GM12891 (cell line): ENCODE results near the gene PDE4DIP.
A peak's percentile ranks its signal among the peaks of the same experiment; 100 is the strongest.
"Not testable (repeated sequence)": the region's sequence is repeated elsewhere in the genome, so short reads cannot be mapped to it uniquely, and the experiment has no call there.

ENCODE experiments used
- DNase-seq: peaks from one replicate; pipeline ENCODE4 v3.0.0; 2011; ENCODE audit warnings: low spot score; ENCODE audit not compliant: insufficient read length
- FAIRE-seq: peaks from 2 replicates; lab custom pipeline; 2011; peaks lifted over from hg19 to GRCh38; lab: Jason Lieb, UNC

The PDE4DIP gene

DNA sequence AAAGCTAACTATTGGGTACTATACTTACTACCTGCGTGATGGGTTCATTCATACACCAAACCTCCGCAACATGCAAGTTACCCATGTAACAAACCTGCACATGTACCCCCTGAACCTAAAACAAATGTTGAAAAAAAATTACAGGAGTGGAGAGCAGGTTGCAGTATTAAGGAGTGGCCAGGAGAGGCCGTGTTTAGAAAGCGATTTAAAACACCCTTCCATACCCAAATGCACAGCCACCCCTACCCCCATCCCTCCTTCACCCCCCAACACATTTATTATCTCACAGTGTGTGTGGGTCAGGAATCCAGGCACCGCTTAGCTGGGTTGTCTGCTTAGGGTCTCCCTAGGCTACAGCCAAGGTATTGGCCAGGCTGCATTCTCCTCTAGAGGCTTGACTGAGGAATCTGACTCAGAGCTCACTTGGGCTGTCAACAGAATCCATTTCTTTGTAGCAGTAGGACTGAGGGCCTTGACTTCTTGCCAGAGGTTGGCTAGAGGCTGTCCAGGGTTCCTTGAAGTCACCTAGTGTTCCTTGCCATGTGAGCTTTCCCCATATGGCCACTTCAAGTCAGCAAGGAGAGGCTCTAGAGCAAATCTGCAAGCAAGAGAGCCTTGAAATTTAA lies 67.2 kb downstream of the PDE4DIP start:
- not testable (repeated sequence) for FAIRE-seq, DNase-seq

DNA sequence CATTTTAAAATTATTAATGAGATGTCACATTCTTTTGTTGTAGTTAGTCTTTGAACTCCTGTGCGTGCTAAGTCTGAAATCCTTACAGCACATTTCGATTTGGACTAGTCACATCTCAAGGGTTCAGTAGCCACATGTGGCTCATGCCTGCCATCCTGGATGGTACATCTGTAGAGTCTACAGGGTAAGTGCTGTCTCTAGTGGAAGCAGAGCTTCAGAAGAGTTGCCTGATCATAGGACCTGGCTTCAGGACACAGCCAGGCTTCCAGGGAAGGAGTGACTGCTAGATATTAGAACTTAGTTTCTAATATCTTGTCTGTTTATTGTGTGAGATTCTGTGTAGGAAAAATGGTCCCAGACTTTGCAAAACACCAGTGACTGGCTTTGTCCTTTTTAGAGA lies 72.0 kb downstream of the PDE4DIP start:
- DNase-seq, FAIRE-seq: not testable (repeated sequence)

DNA sequence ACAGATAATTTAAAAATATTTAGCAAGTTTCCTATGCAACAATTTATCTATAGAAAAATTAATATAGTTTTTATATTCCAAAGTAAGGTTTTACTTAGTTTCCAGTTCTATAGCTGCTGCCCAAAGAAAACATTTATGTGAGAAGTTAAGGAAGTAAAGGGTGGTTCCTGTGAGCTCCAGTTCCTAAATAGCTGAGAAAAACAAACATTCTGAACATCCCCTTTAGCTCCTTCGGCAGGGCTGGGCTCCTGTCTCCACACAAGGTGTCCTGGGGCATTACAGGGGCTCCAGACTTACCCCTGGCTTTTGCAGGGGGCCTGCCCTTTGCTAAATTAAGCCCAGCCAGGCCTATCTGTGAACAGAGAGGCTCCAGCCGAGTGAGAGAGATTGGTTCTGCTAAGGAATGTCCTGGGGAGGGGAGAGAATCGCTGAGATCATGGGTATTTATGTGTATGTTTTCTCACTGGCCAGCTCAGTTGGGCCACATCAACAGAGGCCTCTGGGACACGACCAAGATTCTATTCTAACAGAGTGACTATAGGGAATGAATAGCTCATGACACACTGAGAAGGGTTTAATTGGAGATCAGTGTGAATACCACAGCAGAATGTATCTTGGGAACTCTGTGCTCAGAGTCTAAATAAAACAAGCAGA lies 72.6 kb downstream of the PDE4DIP start:
- not testable (repeated sequence) for FAIRE-seq, DNase-seq

DNA sequence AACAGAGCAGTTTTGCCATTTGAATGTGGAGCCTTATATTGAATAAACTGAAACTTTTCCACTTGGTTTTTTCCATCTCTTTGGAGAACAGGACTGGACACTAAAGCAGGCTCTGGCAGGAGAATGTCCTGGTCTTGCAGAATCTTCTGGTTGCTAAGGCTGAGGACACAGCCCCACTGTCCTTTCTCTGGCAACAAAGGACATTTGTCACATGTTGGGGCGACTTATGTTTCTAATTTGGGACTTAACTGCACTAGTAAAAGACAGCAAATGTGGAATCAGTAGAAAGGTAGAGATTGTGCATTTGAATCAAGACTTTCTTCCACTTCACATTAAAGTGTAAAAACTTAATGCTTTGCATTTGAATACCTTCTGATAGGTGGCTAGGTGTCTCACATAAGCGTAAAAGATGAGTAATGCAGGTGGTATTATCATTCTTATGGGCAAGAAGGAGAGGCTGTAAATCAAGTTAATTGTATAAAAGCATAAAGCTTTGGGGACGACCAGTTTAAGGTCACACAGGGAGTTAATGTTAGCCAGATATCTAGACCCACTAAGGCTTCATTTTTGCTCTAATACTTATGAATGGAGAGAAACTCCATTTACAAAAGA lies 74.7 kb downstream of the PDE4DIP start:
- not testable (repeated sequence) for DNase-seq, FAIRE-seq

DNA sequence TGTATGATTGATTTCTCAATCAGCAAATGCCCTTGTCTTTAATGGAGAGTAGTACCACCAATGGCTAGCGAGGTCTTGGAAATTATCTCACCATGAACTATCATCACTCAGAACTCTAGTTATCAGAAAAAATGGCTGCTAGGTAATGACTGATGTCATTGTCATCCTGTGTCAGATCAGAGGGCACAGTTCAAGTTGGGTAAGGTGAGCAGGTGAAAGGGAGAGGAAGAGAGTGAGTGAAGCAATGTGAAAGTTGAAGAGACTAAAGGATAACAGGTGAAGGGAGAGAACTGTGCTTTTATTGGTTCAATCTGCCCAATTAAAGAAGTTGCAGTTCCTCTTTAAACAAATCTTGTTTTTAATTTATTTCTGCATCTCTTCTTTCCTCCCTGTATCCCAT lies 76.8 kb downstream of the PDE4DIP start:
- DNase-seq, FAIRE-seq: not testable (repeated sequence)

DNA sequence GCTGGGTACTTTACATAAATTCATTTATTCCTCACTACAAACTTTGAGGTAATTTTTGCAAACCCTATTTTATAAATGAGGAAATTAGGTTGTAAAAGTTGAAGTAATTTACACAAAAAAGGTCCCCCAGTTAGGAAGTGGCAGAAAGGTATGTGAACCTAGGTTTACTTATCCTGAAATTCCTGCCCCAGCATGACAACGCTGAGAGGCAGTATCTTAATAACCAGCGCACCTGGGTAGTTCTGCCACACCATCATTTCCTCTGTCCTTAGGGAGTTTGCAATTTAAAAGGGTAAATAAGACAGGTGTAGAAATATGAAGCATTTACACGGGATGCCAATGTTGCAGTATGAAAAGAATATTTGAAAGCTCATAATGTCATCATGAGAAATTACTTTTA lies 79.6 kb downstream of the PDE4DIP start:
- not testable (repeated sequence) for DNase-seq, FAIRE-seq

DNA sequence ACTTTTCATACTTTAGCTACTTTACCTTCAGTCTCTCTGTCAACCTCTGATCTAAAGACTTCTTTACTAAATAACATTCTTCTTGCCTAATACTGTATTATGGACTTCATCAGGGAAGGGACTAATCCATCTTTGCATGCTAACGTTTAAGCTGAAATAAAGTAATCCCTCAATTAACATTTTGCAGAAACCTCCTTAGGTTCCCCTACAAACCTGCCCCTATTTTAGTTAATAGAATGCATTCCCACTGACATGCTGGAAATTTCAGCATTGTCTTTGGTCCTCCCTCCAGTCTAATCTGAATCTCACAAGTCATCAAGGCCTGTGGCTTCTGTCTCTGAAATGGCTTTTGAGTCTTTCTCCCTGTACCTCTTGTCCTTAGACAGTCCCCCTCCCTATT lies 83.4 kb downstream of the PDE4DIP start:
- FAIRE-seq, DNase-seq: not testable (repeated sequence)

DNA sequence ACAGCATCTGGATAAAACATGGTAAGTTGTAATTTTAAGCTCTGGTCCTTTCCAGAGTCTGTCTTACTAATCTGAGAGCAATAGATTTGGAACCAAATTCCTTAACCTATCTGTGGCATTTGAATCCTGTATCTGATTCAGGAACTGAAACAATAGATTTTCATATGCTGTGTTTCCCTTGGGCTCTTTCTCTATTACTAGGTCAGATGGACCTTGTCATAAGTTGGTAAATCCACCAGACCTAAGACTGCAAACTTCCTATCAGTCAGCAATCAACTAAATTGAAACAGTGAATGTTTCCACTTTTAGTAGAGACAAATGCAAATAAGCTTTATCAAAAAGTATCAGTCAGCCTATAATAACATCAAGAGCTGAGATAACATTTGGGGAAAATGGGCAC lies 85.0 kb downstream of the PDE4DIP start:
- FAIRE-seq, DNase-seq: not testable (repeated sequence)

DNA sequence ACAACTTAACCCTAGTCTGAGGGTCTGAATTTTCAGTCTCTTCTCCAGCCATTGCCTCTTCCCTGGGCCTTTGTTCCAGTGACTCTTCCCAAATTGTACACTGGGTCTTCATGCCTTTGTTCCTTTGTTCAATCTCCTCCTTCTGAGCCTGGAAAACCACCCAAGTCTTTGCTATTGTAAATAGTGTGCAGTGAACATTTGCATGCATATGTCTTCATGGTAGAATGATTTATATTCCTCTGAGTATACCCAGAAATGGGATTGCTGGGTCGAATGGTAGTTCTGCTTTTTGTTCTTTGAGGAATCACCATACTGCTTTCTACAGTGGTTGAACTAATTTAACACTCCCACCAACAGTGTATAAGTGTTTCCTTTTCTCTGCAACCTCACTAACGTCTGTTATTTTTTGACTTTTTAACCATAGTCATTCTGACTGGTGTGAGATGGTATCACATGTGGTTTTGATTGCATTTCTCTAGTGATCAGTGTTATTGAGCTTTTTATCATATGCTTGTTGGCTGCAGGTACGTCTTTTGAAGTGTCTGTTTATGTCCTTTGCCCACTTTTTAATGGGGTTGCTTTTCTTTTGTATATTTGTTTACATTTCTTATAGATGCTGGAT lies 91.3 kb downstream of the PDE4DIP start:
- not testable (repeated sequence) for FAIRE-seq, DNase-seq

DNA sequence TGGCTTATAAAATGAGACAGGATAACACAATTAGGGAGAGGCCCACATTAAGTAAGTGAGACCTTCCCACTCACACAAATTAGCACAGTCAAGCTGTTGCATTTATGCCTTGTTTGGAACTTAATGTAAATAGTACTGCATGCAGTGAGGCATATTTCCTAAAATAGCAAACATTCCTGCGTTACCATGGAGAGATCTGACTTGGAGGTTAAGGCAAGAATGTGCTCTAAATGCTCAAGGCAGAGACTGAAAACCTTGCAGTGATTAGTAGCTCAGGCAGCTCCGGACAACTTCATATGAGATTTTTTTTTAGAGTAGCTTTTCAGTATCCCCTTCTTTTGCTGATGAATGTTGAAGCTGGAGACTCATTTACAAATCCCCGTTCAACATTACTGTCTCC lies 98.7 kb downstream of the PDE4DIP start:
- not testable (repeated sequence) for FAIRE-seq, DNase-seq

DNA sequence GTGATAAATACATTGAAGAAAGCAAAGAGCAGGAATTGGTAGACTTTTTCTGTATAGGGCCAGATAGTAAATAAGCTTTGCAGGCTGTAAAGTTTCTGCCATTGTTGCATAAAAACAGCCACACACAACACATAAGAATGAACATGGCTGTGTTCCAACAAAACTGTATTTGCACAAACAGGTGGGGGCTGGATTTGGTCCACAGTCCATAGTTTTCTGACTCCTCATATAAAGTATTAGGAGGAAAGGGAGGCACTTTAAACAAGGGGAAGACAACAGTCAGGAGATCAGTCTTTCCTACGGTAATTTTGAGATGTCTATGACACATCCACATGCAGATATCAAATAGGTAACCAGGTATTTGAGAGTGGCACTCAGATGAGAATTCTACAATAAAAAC lies 100.9 kb downstream of the PDE4DIP start:
- DNase-seq, FAIRE-seq: not testable (repeated sequence)

DNA sequence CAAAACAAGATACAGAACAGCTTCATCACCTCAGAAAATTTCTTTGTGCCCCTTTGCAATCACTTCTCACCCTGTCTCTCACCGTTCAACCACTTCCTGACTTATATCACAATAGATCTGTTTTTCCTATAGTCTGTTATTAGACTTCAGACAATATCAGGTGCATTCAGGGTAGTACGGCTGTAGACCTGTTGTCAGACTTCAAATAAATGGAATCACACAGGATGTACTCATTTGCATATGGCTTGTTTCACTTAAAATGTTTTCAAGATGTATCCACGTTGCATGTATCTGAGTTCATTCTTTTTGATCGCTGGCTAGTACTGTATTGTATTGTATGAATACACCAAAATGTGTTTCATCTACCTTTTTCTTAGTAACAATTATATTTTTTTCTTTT lies 104.5 kb downstream of the PDE4DIP start:
- FAIRE-seq, result peak; percentile 40
- not testable (repeated sequence) for DNase-seq

DNA sequence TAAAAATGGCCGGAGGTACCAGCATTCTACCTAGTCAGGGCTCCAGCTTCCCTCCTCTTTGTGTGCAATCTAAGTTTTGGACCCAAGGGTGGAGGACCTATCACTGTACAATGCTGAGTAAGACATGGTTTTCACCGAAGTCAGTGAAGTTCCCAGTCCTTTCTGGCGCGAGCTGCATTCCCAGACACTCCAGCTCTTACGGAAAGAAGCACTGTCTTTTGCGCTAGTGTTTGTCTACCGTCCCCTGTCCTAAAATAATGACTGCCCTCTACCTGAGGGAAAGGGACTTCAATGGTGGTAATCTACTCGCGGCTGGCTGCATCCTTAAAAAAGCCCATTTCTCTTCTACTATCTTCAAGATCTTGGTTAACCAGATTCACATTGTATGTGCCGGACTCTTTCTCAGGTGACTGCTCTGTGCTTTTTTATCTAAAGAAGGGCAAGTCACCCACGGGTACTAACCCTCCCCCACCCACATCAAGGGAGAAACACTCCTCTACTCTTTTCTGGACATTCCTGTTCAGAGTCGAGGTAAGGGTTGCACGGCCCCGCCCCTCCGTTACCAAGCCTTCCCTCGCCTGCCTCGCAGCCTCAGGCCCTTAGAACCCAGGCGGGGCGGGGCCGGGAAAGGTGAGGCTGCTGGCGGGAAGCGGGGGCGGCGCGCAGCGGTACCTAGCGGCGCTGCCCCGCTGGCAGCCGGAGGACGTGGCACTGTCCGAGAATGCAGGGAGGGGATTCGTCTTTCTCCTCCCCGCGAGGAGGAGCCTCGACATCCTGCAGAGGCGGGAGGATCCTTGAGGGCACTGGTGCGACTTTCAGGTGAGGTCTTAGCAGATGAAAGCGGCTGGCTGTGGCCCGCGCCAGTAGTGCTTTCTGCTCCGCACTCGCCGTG lies 107.4 kb downstream of the PDE4DIP start:
- not testable (repeated sequence) for DNase-seq
- FAIRE-seq, result peak; percentile 94

DNA sequence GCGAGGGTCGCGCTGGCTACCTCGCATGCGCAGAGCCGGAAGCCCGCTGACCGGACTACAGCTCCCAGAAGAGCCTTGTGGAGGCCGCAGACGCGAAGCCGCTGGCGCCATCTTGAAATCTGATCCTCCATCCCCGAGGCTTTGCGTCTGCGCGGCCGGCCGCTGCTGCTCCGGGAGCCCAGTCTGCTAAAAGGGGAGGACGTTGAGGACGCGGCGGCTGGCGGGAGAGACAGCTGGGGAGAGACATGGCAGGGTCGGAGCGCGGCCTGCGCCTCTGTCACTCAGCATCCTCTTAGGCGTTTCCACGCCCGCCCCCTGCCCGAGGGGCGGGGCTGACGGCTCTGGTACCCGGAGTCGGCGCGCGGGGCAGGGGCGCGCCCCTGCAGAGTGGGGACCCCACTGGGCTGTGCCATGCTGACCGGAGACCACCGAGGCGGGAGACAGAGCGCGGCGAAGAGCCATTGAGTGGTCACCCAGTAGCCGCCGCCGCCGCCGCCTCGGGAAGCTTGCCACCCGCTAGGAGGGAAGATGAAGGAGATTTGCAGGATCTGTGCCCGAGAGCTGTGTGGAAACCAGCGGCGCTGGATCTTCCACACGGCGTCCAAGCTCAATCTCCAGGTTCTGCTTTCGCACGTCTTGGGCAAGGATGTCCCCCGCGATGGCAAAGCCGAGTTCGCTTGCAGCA lies 108.2 kb downstream of the PDE4DIP start:
- FAIRE-seq, DNase-seq: not testable (repeated sequence)

DNA sequence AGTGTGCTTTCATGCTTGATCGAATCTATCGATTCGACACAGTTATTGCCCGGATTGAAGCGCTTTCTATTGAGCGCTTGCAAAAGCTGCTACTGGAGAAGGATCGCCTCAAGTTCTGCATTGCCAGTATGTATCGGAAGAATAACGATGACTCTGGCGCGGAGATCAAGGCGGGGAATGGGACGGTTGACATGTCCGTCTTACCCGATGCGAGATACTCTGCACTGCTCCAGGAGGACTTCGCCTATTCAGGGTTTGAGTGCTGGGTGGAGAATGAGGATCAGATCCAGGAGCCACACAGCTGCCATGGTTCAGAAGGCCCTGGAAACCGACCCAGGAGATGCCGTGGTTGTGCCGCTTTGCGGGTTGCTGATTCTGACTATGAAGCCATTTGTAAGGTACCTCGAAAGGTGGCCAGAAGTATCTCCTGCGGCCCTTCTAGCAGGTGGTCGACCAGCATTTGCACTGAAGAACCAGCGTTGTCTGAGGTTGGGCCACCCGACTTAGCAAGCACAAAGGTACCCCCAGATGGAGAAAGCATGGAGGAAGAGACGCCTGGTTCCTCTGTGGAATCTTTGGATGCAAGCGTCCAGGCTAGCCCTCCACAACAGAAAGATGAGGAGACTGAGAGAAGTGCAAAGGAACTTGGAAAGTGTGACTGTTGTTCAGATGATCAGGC lies 108.8 kb downstream of the PDE4DIP start:
- not testable (repeated sequence) for DNase-seq
- peak; percentile 78 for FAIRE-seq

DNA sequence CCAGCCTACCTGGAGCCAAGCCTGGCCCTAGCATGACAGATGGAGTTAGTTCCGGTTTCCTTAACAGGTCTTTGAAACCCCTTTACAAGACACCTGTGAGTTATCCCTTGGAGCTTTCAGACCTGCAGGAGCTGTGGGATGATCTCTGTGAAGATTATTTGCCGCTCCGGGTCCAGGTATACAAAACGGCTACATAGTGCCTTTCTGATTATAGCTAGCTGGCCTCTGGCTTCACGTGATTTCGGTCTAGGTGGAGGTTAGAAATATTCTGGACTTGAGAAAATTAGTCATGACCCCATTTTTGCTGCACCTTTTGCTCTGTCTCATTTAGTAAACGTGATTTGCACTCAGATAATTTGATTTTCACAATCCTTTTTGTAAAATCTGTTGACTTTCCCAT lies 109.5 kb downstream of the PDE4DIP start:
- not testable (repeated sequence) for DNase-seq, FAIRE-seq

DNA sequence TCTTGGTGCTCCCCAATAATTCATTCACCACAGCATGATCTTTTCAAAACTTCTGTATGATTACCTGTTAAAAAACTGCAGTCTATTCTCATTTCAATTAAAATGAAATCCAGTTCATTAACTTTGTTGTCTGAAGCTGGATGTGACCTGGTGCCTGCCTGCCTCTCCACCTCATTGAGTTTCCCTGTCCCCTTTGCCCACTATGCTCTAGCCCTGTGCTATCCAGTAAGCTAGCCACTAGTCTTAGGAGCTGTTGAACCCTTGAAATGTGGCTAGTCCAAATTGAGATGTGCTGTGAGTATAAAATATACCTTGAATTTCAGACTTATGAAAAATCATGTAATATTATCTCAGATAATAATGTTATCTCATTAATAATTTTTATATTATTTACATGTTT lies 114.1 kb downstream of the PDE4DIP start:
- not testable (repeated sequence) for DNase-seq, FAIRE-seq
